HPDE6-E6E7 (cell line): ENCODE data around the gene AKT3.

Source experiments
- DNase-seq: peaks from one replicate; pipeline ENCODE4 v3.0.0; 2011; ENCODE audit warnings: missing footprints; ENCODE audit errors: extremely low spot score

The AKT3 gene

GRCh38 chr1:243553090-243553489 lies 297.0 kb downstream of the AKT3 start:
- DNase-seq, result no peak

GRCh38 chr1:243550276-243550675 lies 299.8 kb downstream of the AKT3 start:
- no peak for DNase-seq

DNA sequence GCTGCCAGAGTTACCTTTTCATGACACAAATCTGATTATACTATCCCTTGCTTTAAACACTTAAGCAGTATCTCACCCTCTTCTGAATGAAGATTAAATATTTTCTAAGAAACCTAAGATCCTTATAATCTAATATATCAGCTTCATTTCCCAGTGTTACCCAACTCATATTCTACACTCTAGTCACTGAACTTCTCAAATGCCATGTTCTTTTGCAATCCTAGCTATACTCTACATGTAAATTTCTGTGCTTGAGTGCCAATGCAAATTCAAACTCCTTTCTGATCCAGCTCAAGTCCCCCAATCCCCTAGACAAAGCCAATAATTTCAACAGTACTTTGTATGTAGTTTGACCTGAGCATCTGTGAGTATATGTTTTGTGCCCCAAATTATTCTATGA lies 300.3 kb downstream of the AKT3 start:
- DNase-seq, result no peak

- peak; percentile 56 for DNase-seq
These were observed 300.9 kb downstream of the AKT3 start for GRCh38 chr1:243549108-243549507.

DNA sequence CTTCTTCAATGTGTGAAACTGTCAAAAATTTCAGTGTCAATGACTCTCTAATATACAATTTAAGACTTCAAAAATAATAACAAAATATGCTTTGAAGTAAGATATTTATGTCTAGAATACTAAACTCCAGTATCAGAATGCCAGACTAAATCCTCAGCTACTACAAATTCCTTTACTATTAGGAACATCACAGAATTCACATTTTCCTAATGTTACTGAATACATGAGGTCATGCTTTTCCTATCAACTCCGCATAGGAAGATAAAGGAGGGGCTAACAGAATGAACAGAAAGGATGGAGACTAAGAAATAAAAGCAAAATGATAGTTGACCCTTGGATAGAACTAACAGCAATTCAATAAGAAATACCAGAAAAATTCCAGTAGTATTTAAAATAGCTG lies 301.5 kb downstream of the AKT3 start:
- DNase-seq, result no peak

DNA sequence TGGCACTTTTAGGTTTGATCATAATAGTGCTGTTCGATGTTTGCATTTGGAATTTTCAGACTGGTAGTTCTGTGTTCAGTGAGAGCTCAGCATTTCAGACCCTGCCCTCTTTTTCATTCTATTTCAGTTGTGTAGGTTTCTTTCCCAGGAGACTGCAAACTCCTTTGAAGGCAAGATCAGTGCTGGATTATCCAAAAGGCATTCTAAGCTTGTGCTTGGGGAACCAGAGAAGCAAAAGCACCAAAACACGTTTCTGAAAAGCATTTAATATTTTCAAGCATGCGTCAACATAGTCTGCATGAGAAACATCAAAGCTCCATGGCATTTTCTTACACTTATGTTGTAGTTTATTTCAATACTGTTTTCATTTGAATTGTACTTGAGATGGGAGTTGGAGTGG lies 302.2 kb downstream of the AKT3 start:
- DNase-seq, result no peak

GRCh38 chr1:243546457-243546856 lies 303.6 kb downstream of the AKT3 start:
- no peak for DNase-seq

- DNase-seq, result no peak
These were observed 306.5 kb downstream of the AKT3 start for GRCh38 chr1:243543501-243543900.

DNA sequence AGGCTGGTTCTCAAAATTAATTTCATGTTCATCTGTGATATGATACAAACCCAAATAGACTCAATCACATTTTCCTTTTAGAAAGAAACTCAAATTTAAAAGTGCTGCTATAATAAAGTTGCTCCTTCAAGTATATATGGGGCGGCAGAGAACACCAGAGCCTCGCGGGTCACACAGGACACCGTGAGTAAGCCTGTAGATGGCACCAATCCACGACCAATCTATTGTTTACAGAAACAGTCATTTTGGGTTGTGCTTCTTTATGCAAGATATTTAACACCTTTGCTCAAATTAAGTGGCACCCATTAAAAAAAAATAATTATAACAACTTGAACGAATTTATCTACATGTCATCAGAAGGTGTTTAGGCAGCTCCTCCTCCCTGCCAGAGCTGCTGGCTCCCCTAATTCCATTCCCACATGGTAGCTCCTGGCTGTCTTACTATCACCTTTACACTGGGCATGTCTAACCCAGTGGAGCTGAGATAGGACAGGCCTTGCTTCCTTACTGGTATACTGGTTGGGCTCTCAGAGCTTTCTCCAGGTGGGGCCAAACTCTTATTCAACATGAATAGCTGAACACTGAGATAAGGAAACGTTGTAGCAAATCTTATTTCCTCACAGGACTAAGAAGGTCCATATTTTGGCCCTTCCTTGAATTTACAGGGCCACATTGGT lies 307.2 kb downstream of the AKT3 start:
- DNase-seq, result peak; percentile 14

DNA sequence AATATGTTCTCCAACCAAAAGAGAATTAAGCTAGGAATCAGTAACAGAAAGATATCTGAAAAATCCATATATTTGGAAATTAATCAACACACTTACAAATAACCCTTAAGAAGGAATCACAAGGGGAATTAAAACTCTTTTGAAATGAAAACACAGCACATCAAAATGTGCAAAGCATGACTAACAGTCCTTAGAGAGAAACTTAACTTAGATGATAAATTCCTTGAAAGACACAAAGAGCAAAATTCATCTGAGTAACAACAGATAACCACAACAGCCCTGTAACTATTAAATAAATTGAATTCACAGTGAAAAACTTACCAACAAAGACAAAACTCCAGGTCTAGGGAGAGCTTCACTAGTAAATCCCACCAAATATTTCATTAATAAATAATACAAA lies 310.4 kb downstream of the AKT3 start:
- DNase-seq, result no peak

DNA sequence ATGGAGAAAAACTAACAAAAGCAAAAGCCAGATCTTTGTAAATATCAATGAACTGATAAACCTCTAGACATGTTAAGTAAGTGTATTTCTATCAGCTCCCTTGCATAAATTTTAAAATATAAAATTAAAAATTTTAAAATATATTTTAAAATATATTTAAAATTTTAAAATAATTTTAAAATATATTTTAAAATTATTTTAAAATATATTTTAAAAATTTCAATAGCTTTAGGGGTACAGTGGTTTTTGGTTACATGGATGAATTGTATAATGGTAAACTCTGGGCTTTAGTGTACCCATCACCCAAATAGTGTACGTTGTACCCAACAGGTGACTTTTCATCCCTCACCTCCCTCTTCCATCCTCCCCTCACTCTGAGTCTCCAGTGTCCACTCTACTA lies 315.0 kb downstream of the AKT3 start:
- DNase-seq, result no peak

GRCh38 chr1:243529512-243529911 lies 320.5 kb downstream of the AKT3 start:
- DNase-seq, result no peak

DNA sequence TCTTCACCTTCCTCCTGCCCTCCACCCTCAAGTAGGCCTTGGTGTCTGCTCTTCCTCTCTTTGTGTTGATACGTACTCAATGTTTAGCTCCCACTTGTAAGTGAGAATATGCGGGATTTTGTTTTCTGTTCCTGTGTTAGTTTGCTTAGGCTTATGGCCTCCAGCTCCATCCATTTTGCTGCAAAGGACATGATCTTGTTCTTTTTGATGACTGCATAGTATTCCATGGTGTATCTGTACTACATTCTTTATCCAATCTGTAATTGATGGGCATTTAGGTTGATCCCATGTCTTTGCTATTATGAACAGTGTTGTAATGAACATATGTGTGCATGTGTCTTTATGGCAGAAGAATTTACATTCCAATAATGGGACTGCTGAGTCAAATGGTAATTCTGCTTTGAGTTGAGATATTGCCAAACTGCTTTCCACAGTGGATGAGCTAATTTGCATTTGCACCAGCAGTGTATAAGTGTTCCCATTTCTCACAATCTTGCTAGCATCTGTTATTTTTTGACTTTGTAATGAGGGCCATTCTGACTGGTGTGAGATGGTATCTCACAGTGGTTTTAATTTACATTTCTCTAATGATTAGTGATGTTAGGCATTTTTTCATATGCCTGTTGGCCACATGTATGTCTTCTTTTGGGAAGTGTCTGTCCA lies 321.5 kb downstream of the AKT3 start:
- no peak for DNase-seq

GRCh38 chr1:243526180-243526579 lies 323.9 kb downstream of the AKT3 start:
- no peak for DNase-seq

DNA sequence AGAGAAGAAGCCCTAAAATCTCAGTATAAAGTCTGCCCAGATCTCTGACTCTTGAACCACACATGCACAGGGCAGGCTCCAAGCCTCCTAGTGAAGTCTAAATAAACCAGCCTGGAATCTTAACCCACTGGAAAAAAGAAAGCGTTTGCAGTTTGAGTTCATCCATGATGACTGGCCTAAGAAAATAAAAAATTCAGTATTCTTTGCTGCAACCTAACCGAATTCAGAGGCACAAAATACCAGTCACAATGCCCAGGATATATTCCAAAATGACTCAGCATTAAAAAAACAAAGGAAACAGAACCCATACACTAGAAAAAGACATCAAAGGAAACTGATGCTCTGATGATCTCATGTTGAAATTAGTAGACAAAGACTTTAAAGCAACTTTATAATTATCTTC lies 325.0 kb downstream of the AKT3 start:
- DNase-seq, result no peak

DNA sequence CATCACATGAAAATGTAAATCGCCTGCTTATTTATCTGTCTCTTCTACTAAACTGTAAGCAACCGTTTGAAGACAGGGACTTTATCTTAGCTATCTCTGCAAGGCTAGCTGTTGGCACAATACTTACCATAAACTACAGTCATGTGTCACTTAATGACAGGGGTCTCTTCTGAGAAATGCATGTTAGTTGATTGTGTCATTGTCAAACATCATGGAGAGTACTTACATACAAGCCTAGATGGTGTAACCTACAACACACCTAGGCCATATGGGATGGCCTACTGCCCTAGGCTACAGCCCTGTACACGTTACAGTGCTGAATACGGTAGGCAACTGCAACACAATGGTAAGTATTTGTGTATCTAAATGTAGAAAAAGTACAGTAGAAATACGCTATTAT lies 326.3 kb downstream of the AKT3 start:
- no peak for DNase-seq

- DNase-seq, result no peak
These were observed 329.2 kb downstream of the AKT3 start for GRCh38 chr1:243520831-243521230.

DNA sequence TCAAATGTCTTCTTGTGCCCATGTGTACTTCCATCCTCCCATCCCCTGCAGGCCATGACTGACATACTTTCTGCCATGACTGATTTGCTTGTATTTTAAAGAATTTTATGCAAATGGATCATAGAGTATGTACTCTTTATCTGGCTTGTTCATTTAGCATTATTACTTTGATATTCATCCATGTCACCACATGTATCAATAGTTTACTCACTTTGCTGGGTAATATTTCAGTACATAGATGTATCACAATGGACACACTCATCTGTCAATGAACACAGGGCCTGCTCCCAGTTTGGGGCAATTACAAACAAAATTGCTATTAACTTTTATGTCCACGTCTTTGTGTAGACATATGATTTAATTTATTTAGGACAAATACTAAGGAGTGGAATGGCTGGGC lies 335.1 kb downstream of the AKT3 start:
- no peak for DNase-seq

DNA sequence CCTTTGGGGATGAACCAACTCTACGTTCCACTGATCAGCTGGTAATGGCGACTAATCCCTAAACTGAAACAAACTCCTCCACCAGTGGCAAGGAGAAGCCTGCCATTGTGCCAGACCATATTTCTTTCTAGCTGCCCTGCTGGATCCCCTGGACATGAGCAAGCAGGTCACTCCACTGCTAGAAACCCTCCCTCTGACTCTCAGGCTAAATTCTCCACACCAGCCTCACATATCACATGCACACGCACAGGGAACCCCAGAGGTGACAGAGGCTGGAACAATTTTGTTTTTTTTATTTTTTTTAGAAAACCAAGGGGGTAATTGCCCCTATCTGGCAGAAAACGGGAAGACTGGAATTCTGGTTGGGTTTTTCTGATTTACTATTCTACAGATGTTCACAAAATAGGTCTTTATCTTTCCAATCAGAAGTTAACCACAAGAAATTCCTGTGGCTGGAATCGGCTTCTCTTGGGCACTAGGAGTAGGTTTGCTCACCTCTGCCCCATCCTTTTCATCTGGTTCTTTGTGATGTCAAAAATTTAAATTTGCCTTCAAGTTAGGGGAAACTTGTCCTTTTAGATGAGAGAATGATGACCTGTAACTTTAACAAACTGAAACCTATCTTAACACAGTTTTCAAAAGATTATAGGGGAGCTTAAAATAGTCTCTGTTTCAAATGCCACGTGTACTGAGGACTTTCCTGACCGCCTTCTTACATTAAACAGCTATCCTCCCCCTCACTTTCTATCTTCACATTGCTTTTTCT lies 336.1 kb downstream of the AKT3 start:
- no peak for DNase-seq

DNA sequence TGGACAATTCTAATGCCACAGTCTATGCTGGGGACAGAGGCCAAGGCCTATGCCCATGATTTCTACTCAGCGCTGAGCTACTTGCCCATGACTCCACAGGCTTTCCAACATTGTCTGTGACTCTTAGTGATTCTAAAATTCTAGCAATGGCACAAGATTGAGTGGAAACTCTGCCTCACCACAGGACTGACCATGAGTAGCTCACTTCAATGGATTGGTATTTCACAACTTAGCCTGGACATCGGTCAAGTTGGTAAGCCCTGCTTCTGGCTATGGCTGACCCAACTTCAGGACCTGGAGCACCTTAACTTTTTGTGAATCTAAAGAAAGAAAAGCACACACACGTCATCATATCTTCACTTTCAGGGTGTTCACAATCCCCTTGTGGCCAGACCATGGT lies 339.1 kb downstream of the AKT3 start:
- no peak for DNase-seq

DNA sequence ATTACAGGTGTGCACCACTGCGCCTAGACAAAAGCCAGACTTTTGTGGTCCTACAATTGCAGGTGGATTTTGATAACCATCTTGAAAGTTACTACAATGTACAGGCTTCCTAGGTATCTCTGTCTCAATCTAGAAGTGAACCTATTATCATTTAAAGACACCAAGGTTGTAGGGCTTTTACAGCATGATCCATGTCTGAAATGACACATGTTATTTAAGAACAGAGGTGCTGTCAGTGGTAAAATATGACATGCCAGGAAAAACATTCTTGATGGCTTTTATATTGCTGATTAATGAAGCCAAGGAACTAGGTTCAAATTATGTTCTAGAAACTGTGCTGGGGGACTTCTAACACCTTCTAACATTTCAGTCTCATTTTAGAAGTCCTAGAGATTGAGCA lies 341.1 kb downstream of the AKT3 start:
- no peak for DNase-seq

GRCh38 chr1:243508303-243508713 lies 341.7 kb downstream of the AKT3 start:
- no peak for DNase-seq

DNA sequence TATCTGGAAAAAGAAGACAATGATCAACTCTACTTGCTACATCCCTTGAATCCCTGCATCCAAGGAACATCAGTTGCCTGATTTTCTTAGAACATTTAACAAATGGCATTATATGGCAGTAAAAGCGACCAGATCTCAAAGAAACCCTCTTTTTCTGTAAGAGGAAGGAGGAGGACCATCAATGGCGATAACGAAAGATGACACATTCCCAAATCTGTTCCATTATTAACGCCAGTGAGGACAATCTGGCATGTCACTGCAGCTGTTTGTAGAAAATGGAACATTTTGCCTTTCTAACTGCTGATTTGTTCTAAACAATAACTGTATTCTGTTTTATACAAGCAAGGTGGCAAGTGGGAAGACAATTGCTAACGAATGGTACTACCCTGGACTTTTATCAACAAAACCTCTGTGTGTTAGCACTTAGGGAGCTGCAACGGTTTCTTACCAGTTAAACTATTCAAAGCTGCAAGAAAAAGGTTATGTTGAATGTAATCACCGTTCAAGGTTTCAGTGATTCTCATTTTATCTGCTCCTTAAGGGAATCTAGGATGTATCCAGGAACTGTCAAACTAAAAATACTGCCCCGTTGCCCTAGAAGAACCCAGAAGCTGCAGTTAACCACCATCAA lies 342.3 kb downstream of the AKT3 start:
- no peak for DNase-seq
